Measurements from ENCODE around the gene SPTLC1.
A peak's percentile ranks its signal among the peaks of the same experiment; 100 is the strongest.
"Not testable (repeated sequence)": the region's sequence is repeated elsewhere in the genome, so short reads cannot be mapped to it uniquely, and the experiment has no call there.

Gene SPTLC1

DNA sequence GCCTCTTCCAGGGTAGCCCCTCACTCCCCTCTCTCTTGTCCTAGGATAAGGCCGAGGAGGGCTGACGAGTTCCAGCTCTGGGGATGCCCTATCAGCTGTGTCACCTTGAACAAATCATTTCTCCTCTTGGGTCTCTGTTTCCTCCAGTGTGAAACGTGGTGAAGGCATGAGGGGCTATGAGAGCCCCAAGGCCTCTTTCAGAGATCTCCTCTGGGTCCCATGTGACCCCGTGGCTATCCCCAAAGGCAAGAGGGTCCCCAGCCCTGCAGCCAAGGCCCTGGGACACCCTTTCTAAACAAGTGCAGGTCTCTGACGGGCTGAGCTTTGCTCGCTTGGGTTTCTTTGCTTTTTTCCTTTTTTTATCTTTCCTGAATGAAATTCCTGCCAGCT lies 25.5 kb upstream of the SPTLC1 start:
- TF ChIP-seq, protein P1, sequence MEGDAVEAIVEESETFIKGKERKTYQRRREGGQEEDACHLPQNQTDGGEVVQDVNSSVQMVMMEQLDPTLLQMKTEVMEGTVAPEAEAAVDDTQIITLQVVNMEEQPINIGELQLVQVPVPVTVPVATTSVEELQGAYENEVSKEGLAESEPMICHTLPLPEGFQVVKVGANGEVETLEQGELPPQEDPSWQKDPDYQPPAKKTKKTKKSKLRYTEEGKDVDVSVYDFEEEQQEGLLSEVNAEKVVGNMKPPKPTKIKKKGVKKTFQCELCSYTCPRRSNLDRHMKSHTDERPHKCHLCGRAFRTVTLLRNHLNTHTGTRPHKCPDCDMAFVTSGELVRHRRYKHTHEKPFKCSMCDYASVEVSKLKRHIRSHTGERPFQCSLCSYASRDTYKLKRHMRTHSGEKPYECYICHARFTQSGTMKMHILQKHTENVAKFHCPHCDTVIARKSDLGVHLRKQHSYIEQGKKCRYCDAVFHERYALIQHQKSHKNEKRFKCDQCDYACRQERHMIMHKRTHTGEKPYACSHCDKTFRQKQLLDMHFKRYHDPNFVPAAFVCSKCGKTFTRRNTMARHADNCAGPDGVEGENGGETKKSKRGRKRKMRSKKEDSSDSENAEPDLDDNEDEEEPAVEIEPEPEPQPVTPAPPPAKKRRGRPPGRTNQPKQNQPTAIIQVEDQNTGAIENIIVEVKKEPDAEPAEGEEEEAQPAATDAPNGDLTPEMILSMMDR (IDR thresholded peaks at IDR 0.05), result no peak
- H3K27me3 Mint-ChIP-seq (ENCODE audit: low read depth, poor library complexity), result peaks cover 70% of the 10 kb centered on the region
- no peak overlapping the region for H3K27ac Mint-ChIP-seq
- H3K4me1 Mint-ChIP-seq, result peaks cover 39% of the 10 kb centered on the region
- DNase-seq, result no peak
- H3K9me3 Mint-ChIP-seq, result no peaks in the 10 kb centered on the region
- no peaks in the 10 kb centered on the region for H3K36me3 Mint-ChIP-seq (ENCODE audit: low read depth)
- peak overlapping the region; percentile 81 for H3K4me3 Mint-ChIP-seq

- TF ChIP-seq, protein P1 (IDR thresholded peaks at IDR 0.05), result peak; percentile 96
- no peaks in the 10 kb centered on the region for H3K36me3 Mint-ChIP-seq (ENCODE audit: low read depth)
- no peak overlapping the region for H3K4me3 Mint-ChIP-seq
Measured at GRCh38 chr9:92140074-92140753, 25.0 kb upstream of the SPTLC1 start.

DNA sequence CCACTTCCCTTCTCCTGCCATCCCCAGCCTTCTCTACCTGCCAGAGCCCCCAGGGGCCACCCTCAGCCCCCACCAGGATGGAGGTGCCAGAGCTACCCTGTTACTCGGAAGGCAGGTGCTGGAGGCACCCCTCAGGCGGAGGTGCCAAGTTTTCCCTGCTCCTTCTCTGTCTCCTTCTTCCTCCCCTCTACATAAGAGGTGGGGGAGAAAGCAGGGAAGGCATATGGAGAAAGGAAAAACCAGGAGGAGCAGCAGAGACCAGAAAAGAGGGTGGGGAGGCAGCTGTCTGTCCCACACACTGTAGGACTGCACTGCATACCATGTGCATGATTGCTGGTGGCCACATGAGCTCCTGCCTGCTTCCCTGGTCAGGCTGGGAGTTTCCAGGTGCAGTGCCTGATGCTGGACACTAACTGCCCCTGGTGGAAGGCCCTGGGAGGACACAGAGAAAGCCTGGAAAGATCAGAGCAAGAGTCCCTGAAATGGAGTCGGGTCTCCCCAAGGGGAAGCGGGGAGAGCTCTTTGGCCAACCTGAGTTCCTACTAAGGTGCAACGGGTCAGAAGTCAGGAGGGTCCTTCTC lies 23.8 kb upstream of the SPTLC1 start:
- not testable (repeated sequence) for H3K36me3 Mint-ChIP-seq (ENCODE audit: low read depth); H3K4me3 Mint-ChIP-seq; DNase-seq; H3K27ac Mint-ChIP-seq; H3K9me3 Mint-ChIP-seq
- Mint-ChIP-seq H3K27me3 (ENCODE audit: low read depth, poor library complexity) (peaks cover 63% of the 10 kb centered on the region), H3K4me1 (peaks cover 34% of the 10 kb centered on the region)

More at GRCh38 chr9:92140074-92140753, 25.0 kb upstream of the SPTLC1 start:
- H3K9me3 Mint-ChIP-seq, result no peaks in the 10 kb centered on the region
- H3K4me1 Mint-ChIP-seq, result peaks cover 34% of the 10 kb centered on the region
- no peak overlapping the region for H3K27ac Mint-ChIP-seq
- DNase-seq, result peak; percentile 92
- H3K27me3 Mint-ChIP-seq (ENCODE audit: low read depth, poor library complexity), result peaks cover 72% of the 10 kb centered on the region

DNA sequence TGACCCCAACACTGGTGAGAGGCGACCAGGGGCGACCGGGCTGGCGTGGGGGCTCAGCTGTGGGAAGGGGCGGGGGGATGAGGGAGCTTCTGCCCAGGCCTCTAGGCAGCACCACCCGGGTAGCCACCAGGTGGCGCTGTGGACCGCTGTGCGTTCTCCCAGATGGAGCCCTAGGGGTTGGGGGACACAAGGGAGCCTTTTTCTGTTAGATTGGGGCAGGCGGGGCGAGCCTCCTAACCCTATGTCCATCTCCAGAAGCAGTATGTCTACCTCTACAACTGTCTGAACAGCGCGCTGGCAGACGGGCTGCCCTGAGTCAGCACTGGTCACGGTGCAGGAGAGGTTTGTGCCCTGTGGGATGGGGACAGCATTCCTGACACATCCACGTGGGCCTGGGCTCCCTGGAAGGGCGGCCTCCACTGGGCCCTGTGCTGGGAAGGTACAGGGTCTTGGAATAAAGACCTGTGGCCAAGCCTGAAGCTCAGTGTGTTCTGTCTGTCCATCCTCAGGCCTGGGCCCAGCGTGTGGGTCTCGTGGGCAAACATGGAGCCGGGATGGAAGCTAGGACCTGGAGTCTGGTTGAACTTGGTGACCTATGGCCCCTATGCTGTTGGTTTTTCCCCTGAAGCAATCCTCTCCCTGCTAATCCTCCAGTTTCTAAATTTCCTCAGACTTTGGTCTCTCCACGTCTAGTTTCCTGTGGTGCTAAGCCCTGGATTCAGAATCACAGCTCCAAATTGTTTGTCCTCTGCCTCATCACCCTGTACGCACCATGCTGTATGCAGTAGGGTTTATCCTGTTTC lies 23.1 kb upstream of the SPTLC1 start:
- peaks cover 41% of the 10 kb centered on the region for H3K4me1 Mint-ChIP-seq
- TF ChIP-seq, protein P1 (IDR thresholded peaks at IDR 0.05), result peak; percentile 92
- H3K36me3 Mint-ChIP-seq (ENCODE audit: low read depth), result no peaks in the 10 kb centered on the region
- no peak overlapping the region for H3K4me3 Mint-ChIP-seq
- no peaks in the 10 kb centered on the region for H3K9me3 Mint-ChIP-seq
- no peak overlapping the region for H3K27ac Mint-ChIP-seq
- peak; percentile 96 for DNase-seq
- peaks cover 62% of the 10 kb centered on the region for H3K27me3 Mint-ChIP-seq (ENCODE audit: low read depth, poor library complexity)

- Mint-ChIP-seq H3K4me3 (no peak overlapping the region), H3K4me1 (peaks cover 39% of the 10 kb centered on the region), H3K27me3 (ENCODE audit: low read depth, poor library complexity) (peaks cover 52% of the 10 kb centered on the region), H3K36me3 (ENCODE audit: low read depth) (no peaks in the 10 kb centered on the region), H3K27ac (no peak overlapping the region), H3K9me3 (peaks cover 7% of the 10 kb centered on the region)
- TF ChIP-seq, protein P1 (IDR thresholded peaks at IDR 0.05), result no peak
- no peak for DNase-seq
Measured at GRCh38 chr9:92136184-92136858, 21.1 kb upstream of the SPTLC1 start.

GRCh38 chr9:92135576-92135975 lies 20.4 kb upstream of the SPTLC1 start:
- no peak for DNase-seq
- H3K9me3 Mint-ChIP-seq, result peaks cover 14% of the 10 kb centered on the region
- H3K4me3 Mint-ChIP-seq, result no peak overlapping the region
- peaks cover 32% of the 10 kb centered on the region for H3K4me1 Mint-ChIP-seq
- TF ChIP-seq, protein P1 (IDR thresholded peaks at IDR 0.05), result no peak
- peaks cover 45% of the 10 kb centered on the region for H3K27me3 Mint-ChIP-seq (ENCODE audit: low read depth, poor library complexity)
- H3K36me3 Mint-ChIP-seq (ENCODE audit: low read depth), result no peaks in the 10 kb centered on the region
- no peak overlapping the region for H3K27ac Mint-ChIP-seq
